ENCODE data around the gene KAT6B.

Gene KAT6B

GRCh38 chr10:74924251-74924963 is 98.0 kb downstream of the KAT6B start:
- no peak for DNase-seq

- DNase-seq = no peak
Measured at GRCh38 chr10:74925291-74925690, 98.9 kb downstream of the KAT6B start.

- DNase-seq = no peak
Measured at GRCh38 chr10:74925708-74926107, 99.3 kb downstream of the KAT6B start.

GRCh38 chr10:74926791-74927585 is 100.6 kb downstream of the KAT6B start:
- no peak for DNase-seq

GRCh38 chr10:74927701-74928100 is 101.3 kb downstream of the KAT6B start:
- DNase-seq = no peak

GRCh38 chr10:74928742-74929191 is 102.4 kb downstream of the KAT6B start:
- DNase-seq = no peak

GRCh38 chr10:74929197-74929596 is 102.8 kb downstream of the KAT6B start:
- DNase-seq = no peak

- no peak for DNase-seq
Measured at GRCh38 chr10:74930965-74931364, 104.6 kb downstream of the KAT6B start.

GRCh38 chr10:74932648-74933047 is 106.2 kb downstream of the KAT6B start:
- DNase-seq = no peak

GRCh38 chr10:74934100-74934812 is 107.9 kb downstream of the KAT6B start:
- no peak for DNase-seq

- DNase-seq = no peak
Measured at GRCh38 chr10:74936577-74937265, 110.3 kb downstream of the KAT6B start.

- DNase-seq = no peak
Measured at GRCh38 chr10:74937266-74937856, 111.0 kb downstream of the KAT6B start.

GRCh38 chr10:74944205-74944604 is 117.8 kb downstream of the KAT6B start:
- no peak for DNase-seq

GRCh38 chr10:74947781-74948401 is 121.5 kb downstream of the KAT6B start:
- no peak for DNase-seq

- DNase-seq = no peak
Measured at GRCh38 chr10:74949034-74949832, 122.8 kb downstream of the KAT6B start.

- no peak for DNase-seq
Measured at GRCh38 chr10:74949843-74950765, 123.7 kb downstream of the KAT6B start.

GRCh38 chr10:74953214-74953613 is 126.8 kb downstream of the KAT6B start:
- no peak for DNase-seq

GRCh38 chr10:74955796-74956195 is 129.4 kb downstream of the KAT6B start:
- no peak for DNase-seq

- DNase-seq = no peak
Measured at GRCh38 chr10:74956555-74957111, 130.2 kb downstream of the KAT6B start.

Data from RPMI8226 (cell line).